Measurements from ENCODE around the gene RAB37.

The RAB37 gene

GRCh38 chr17:74748529-74749278, 11.6 kb downstream of the RAB37 start, which contains the start of gene NHERF1:
NHERF1 (plus strand) TSS chr17:74748628; CDS start chr17:74748847, 219 bp downstream.
- DNase-seq (ENCODE audit: low spot score in 2 of 2) (peak; percentile 95 to 96), ATAC-seq (peak; percentile 91)
- H3K9me3 Mint-ChIP-seq = no peaks in the 10 kb centered on the region
- peaks cover 45% of the 10 kb centered on the region for H3K36me3 Mint-ChIP-seq
- H3K4me1 Mint-ChIP-seq = peaks cover 64% of the 10 kb centered on the region
- H3K27ac Mint-ChIP-seq = peak within 1 kb of the TSS; percentile 98
- H3K4me3 Mint-ChIP-seq = peak within 1 kb of the TSS; percentile 100

GRCh38 chr17:74749279-74750038, 12.4 kb downstream of the RAB37 start:
- DNase-seq (ENCODE audit: low spot score in 2 of 2) (peak; percentile 31 to 68), ATAC-seq (peak; percentile 9)
- H3K36me3 Mint-ChIP-seq = peaks cover 52% of the 10 kb centered on the region

GRCh38 chr17:74750039-74750326, 12.9 kb downstream of the RAB37 start:
- peak overlapping the region; percentile 100 for H3K4me3 Mint-ChIP-seq
- ATAC-seq (no peak), DNase-seq (ENCODE audit: low spot score in 2 of 2) (no peak)
- H3K36me3 Mint-ChIP-seq = peaks cover 57% of the 10 kb centered on the region
- no peaks in the 10 kb centered on the region for H3K9me3 Mint-ChIP-seq
- peak overlapping the region; percentile 98 for H3K27ac Mint-ChIP-seq
- H3K4me1 Mint-ChIP-seq = peaks cover 64% of the 10 kb centered on the region

More at GRCh38 chr17:74749279-74750038, 12.4 kb downstream of the RAB37 start:
- Mint-ChIP-seq H3K4me1 (peaks cover 64% of the 10 kb centered on the region), H3K27ac (peak overlapping the region; percentile 98), H3K4me3 (peak overlapping the region; percentile 100), H3K9me3 (no peaks in the 10 kb centered on the region)

- no peak for ATAC-seq
- Mint-ChIP-seq H3K4me1 (peaks cover 68% of the 10 kb centered on the region), H3K36me3 (peaks cover 60% of the 10 kb centered on the region), H3K9me3 (no peaks in the 10 kb centered on the region), H3K27ac (peak overlapping the region; percentile 98), H3K4me3 (peak overlapping the region; percentile 100)
- no peak for DNase-seq (ENCODE audit: low spot score in 2 of 2)
These were observed 13.4 kb downstream of the RAB37 start for GRCh38 chr17:74750327-74751069.

GRCh38 chr17:74752415-74752814, 15.4 kb downstream of the RAB37 start:
- no peaks in the 10 kb centered on the region for H3K9me3 Mint-ChIP-seq
- peaks cover 69% of the 10 kb centered on the region for H3K4me1 Mint-ChIP-seq
- DNase-seq (ENCODE audit: low spot score in 2 of 2) (no peak), ATAC-seq (no peak)
- peak overlapping the region; percentile 98 for H3K27ac Mint-ChIP-seq
- H3K36me3 Mint-ChIP-seq = peaks cover 70% of the 10 kb centered on the region
- peak overlapping the region; percentile 100 for H3K4me3 Mint-ChIP-seq

- no peak for ATAC-seq
- peaks cover 73% of the 10 kb centered on the region for H3K4me1 Mint-ChIP-seq
- H3K36me3 Mint-ChIP-seq = peaks cover 70% of the 10 kb centered on the region
- H3K9me3 Mint-ChIP-seq = no peaks in the 10 kb centered on the region
- no peak for DNase-seq (ENCODE audit: low spot score in 2 of 2)
- peak overlapping the region; percentile 100 for H3K4me3 Mint-ChIP-seq
- H3K27ac Mint-ChIP-seq = peak overlapping the region; percentile 98
These were observed 15.9 kb downstream of the RAB37 start for GRCh38 chr17:74752822-74753401.

GRCh38 chr17:74754832-74755231, 17.8 kb downstream of the RAB37 start:
- Mint-ChIP-seq H3K4me1 (peaks cover 89% of the 10 kb centered on the region), H3K4me3 (peak overlapping the region; percentile 100), H3K9me3 (no peaks in the 10 kb centered on the region), H3K36me3 (peaks cover 64% of the 10 kb centered on the region), H3K27ac (peak overlapping the region; percentile 98)
- no peak for DNase-seq (ENCODE audit: low spot score in 2 of 2)
- ATAC-seq = peak; percentile 56

- ATAC-seq (no peak), DNase-seq (ENCODE audit: low spot score in 2 of 2) (no peak)
- Mint-ChIP-seq H3K36me3 (peaks cover 57% of the 10 kb centered on the region), H3K27ac (peak overlapping the region; percentile 98), H3K4me3 (peak overlapping the region; percentile 100), H3K4me1 (peaks cover 90% of the 10 kb centered on the region), H3K9me3 (no peaks in the 10 kb centered on the region)
These were observed 18.5 kb downstream of the RAB37 start for GRCh38 chr17:74755533-74755932.

- peaks cover 44% of the 10 kb centered on the region for H3K36me3 Mint-ChIP-seq
- DNase-seq (ENCODE audit: low spot score in 2 of 2) (no peak), ATAC-seq (no peak)
- peak overlapping the region; percentile 73 for H3K4me3 Mint-ChIP-seq
- peaks cover 80% of the 10 kb centered on the region for H3K4me1 Mint-ChIP-seq
- peak overlapping the region; percentile 94 for H3K27ac Mint-ChIP-seq
- no peaks in the 10 kb centered on the region for H3K9me3 Mint-ChIP-seq
These were observed 19.8 kb downstream of the RAB37 start for GRCh38 chr17:74756891-74757290.

GRCh38 chr17:74757502-74757901, 20.4 kb downstream of the RAB37 start:
- Mint-ChIP-seq H3K27ac (peak overlapping the region; percentile 94), H3K9me3 (no peaks in the 10 kb centered on the region), H3K4me3 (peak overlapping the region; percentile 73), H3K4me1 (peaks cover 74% of the 10 kb centered on the region), H3K36me3 (peaks cover 40% of the 10 kb centered on the region)
- no peak for ATAC-seq
- no peak for DNase-seq (ENCODE audit: low spot score in 2 of 2)

- Mint-ChIP-seq H3K36me3 (peaks cover 40% of the 10 kb centered on the region), H3K4me1 (peaks cover 74% of the 10 kb centered on the region), H3K4me3 (peak overlapping the region; percentile 73), H3K27ac (peak overlapping the region; percentile 94), H3K9me3 (no peaks in the 10 kb centered on the region)
- no peak for ATAC-seq
- DNase-seq (ENCODE audit: low spot score in 2 of 2) = no peak
These were observed 21.1 kb downstream of the RAB37 start for GRCh38 chr17:74757931-74758847.

- peaks cover 74% of the 10 kb centered on the region for H3K4me1 Mint-ChIP-seq
- peak overlapping the region; percentile 73 for H3K4me3 Mint-ChIP-seq
- no peaks in the 10 kb centered on the region for H3K9me3 Mint-ChIP-seq
- H3K27ac Mint-ChIP-seq = peak overlapping the region; percentile 94
- DNase-seq (ENCODE audit: low spot score in 2 of 2) (no peak), ATAC-seq (peak; percentile 51)
- H3K36me3 Mint-ChIP-seq = peaks cover 40% of the 10 kb centered on the region
These were observed 21.8 kb downstream of the RAB37 start for GRCh38 chr17:74758848-74759168.

GRCh38 chr17:74759243-74759801, 22.3 kb downstream of the RAB37 start:
- Mint-ChIP-seq H3K27ac (peak overlapping the region; percentile 94), H3K9me3 (no peaks in the 10 kb centered on the region), H3K4me1 (peaks cover 69% of the 10 kb centered on the region), H3K36me3 (peaks cover 39% of the 10 kb centered on the region), H3K4me3 (peak overlapping the region; percentile 73)
- peak in 1 of 2 donors; percentile 73 for DNase-seq (ENCODE audit: low spot score in 2 of 2)
- ATAC-seq = peak; percentile 81

GRCh38 chr17:74759941-74760340, 22.9 kb downstream of the RAB37 start:
- Mint-ChIP-seq H3K4me1 (peaks cover 63% of the 10 kb centered on the region), H3K27ac (peak overlapping the region; percentile 94), H3K36me3 (peaks cover 39% of the 10 kb centered on the region), H3K4me3 (peak overlapping the region; percentile 73), H3K9me3 (no peaks in the 10 kb centered on the region)
- DNase-seq (ENCODE audit: low spot score in 2 of 2) = no peak
- ATAC-seq = no peak

Measured in stimulated activated effector memory CD8-positive, alpha-beta T cell treated with anti-CD3 and anti-CD28 coated beads, Interleukin-12 subunit alpha, Interleukin-12 subunit beta, amount 100 ng/mL, for 72 hours (primary cell).